HepG2 (cell line): ENCODE results near the gene NNMT.

Experiments
- HNRNPH1 ChIP-seq: fragments of 200-400 bp; formaldehyde crosslinking; optimal IDR thresholded peaks from 2 replicates; pipeline ENCODE3; 2017; ENCODE audit warnings: mild to moderate bottlenecking, low read depth, low read length
- POLR2A ChIP-seq, 2 experiments: IDR thresholded peaks; 2 replicates each; pipeline ENCODE4 v1.6.1; 2011; ENCODE audit warnings: low read depth in 2 of 2, low read length in 2 of 2, mild to moderate bottlenecking in 1 of 2, moderate library complexity in 1 of 2; ENCODE audit not compliant: insufficient read depth in 1 of 2
- TAF15 ChIP-seq: fragments of 200-400 bp; formaldehyde crosslinking; IDR thresholded peaks from one replicate; pipeline ENCODE4 v1.6.1; 2018; ENCODE audit warnings: mild to moderate bottlenecking, low read depth, low read length; ENCODE audit not compliant: poor library complexity, severe bottlenecking
- YY1 ChIP-seq: IDR thresholded peaks from 2 replicates; pipeline ENCODE4 v1.6.1; 2011; ENCODE audit warnings: low read length, low read depth, moderate library complexity, mild to moderate bottlenecking; ENCODE audit not compliant: insufficient read depth, insufficient replicate concordance
- ZNF780A ChIP-seq: sonication (generic); formaldehyde crosslinking; IDR thresholded peaks from 2 replicates; pipeline ENCODE4 v1.8.0; 2022; ENCODE audit warnings: mild to moderate bottlenecking, missing genetic modification reagents, moderate library complexity
- TF ChIP-seq, protein P1 (sequence below): sonication (generic); formaldehyde crosslinking; IDR thresholded peaks from 2 replicates; pipeline ENCODE4 v1.4.0; 2020; ENCODE audit warnings: missing genetic modification reagents

GRCh38 chr11:114259124-114259526 is 37.1 kb upstream of the NNMT start:
- TF ChIP-seq ZNF780A (CRISPR knock-in tag) (no peak), TAF15 (no peak), YY1 (no peak), POLR2A (IDR thresholded peaks at IDR 0.05; ENCODE audit: insufficient read depth in 1 of 2, low read depth in 2 of 2, low read length in 2 of 2) (no peak), HNRNPH1 (no peak)
- TF ChIP-seq, protein P1, sequence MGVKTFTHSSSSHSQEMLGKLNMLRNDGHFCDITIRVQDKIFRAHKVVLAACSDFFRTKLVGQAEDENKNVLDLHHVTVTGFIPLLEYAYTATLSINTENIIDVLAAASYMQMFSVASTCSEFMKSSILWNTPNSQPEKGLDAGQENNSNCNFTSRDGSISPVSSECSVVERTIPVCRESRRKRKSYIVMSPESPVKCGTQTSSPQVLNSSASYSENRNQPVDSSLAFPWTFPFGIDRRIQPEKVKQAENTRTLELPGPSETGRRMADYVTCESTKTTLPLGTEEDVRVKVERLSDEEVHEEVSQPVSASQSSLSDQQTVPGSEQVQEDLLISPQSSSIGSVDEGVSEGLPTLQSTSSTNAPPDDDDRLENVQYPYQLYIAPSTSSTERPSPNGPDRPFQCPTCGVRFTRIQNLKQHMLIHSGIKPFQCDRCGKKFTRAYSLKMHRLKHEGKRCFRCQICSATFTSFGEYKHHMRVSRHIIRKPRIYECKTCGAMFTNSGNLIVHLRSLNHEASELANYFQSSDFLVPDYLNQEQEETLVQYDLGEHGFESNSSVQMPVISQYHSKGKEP (CRISPR knock-in tag) = no peak
